OCI-LY7 (cell line): ENCODE results near the gene UBE2J1. TPM values are rescaled to one million over a fixed set of nuclear protein-coding genes. Genes with fewer than 3 reads are reported as not detected.

Source experiments
- BruUV-seq: library from RNA; stranded (reverse); fragments of 400-500 nt; replicated peaks from 2 replicates; lab custom pipeline; 2021; lab: Mats Ljungman, UMichigan
- CTCF ChIA-PET: fragments of 300-600 bp; sonication (Branson Sonifier 250); formaldehyde crosslinking; loops from one replicate; lab custom pipeline; 2022; ENCODE audit warnings: antibody characterized with exemption; ENCODE audit not compliant: unreplicated experiment; lab: Charles Lee
- POLR2A ChIA-PET: fragments of 300-600 bp; sonication (Branson Sonifier 250); formaldehyde crosslinking; loops from one replicate; lab custom pipeline; 2022; ENCODE audit warnings: antibody characterized with exemption; lab: Charles Lee
- DNase-seq: peaks from one replicate; pipeline ENCODE4 v3.0.0-alpha.2; 2015; ENCODE audit warnings: low spot score
- H2AFZ ChIP-seq: fragments of 200-600 bp; sonication (generic), shearing (Covaris generic); 2 replicates; pipeline ENCODE4 v1.6.1; 2014; ENCODE audit warnings: mild to moderate bottlenecking, antibody characterized with exemption, low read length, moderate library complexity
- H3K27ac ChIP-seq: fragments of 200-600 bp; sonication (generic); 2 replicates; pipeline ENCODE4 v1.5.1; 2014; ENCODE audit warnings: mixed run types, low read depth, mild to moderate bottlenecking, moderate library complexity, low read length, inconsistent platforms; ENCODE audit not compliant: poor library complexity, severe bottlenecking
- H3K36me3 ChIP-seq: fragments of 200-600 bp; sonication (generic); 2 replicates; pipeline ENCODE4 v1.6.1; 2014; ENCODE audit warnings: mild to moderate bottlenecking, antibody characterized with exemption, low read length, moderate library complexity, mixed read lengths; ENCODE audit not compliant: insufficient read depth
- H3K4me1 ChIP-seq: fragments of 200-600 bp; sonication (generic); 2 replicates; pipeline ENCODE4 v1.5.1; 2014; ENCODE audit warnings: mild to moderate bottlenecking, low read length; ENCODE audit not compliant: insufficient read depth, poor library complexity, severe bottlenecking
- H3K4me2 ChIP-seq: fragments of 200-600 bp; sonication (generic); 2 replicates; pipeline ENCODE4 v1.6.1; 2014; ENCODE audit warnings: mild to moderate bottlenecking, low read length
- H3K4me3 ChIP-seq: fragments of 200-600 bp; sonication (generic); 2 replicates; pipeline ENCODE4 v1.5.1; 2014; ENCODE audit warnings: mild to moderate bottlenecking, low read depth, low read length; ENCODE audit not compliant: poor library complexity, severe bottlenecking
- H3K79me2 ChIP-seq: fragments of 200-600 bp; sonication (generic); 2 replicates; pipeline ENCODE4 v1.6.1; 2016; ENCODE audit warnings: low read depth, mild to moderate bottlenecking, low read length, moderate library complexity, mixed read lengths; ENCODE audit not compliant: insufficient read depth
- H3K9me2 ChIP-seq: fragments of 200-600 bp; sonication (generic); 2 replicates; pipeline ENCODE4 v1.6.1; 2016; ENCODE audit warnings: mild to moderate bottlenecking, low read length, mixed read lengths; ENCODE audit not compliant: insufficient read depth
- H3K9me3 ChIP-seq: fragments of 200-600 bp; sonication (generic); 2 replicates; pipeline ENCODE4 v1.6.1; 2014; ENCODE audit warnings: mild to moderate bottlenecking, mixed run types, low read length, mixed read lengths
- H4K20me1 ChIP-seq: fragments of 200-600 bp; sonication (generic); 2 replicates; pipeline ENCODE4 v1.6.1; 2014; ENCODE audit warnings: mild to moderate bottlenecking, antibody characterized with exemption, low read length, moderate library complexity, mixed read lengths; ENCODE audit not compliant: insufficient read depth
- CTCF ChIP-seq: fragments of 200-600 bp; sonication (generic); conservative IDR thresholded peaks from 2 replicates; pipeline ENCODE4 v1.5.1; 2014; ENCODE audit warnings: mild to moderate bottlenecking, antibody characterized with exemption, low read length, moderate library complexity, mixed read lengths
- EZH2phosphoT487 ChIP-seq: fragments of 200-600 bp; sonication (generic); IDR thresholded peaks from 2 replicates; pipeline ENCODE4 v1.6.1; 2018; ENCODE audit warnings: low read depth, borderline replicate concordance, mild to moderate bottlenecking, mixed run types, antibody characterized with exemption, low read length, moderate library complexity, mixed read lengths
- intact Hi-C: fragments of 100-400 bp; cut with micrococcal nuclease; formaldehyde crosslinking; loops from one replicate; pipeline ENCODE4 v1.10.0; 2022; ENCODE audit not compliant: unreplicated experiment
- total RNA-seq, 2 experiments: library from RNA; depleted of rRNA in 1 of 2; stranded (reverse); fragments of >200 nt in 1 of 2; shearing (Covaris generic) in 1 of 2; gene quantifications; 2 replicates each; pipeline ENCODE4 v1.2.3, GENCODE V29; 2014 to 2022

UBE2J1 gene
- total RNA-seq, 2 experiments from 2014 or later, result 117 to 243 TPM

GRCh38 chr6:89302936-89303335 is 49.6 kb downstream of the UBE2J1 start:
- Histone ChIP-seq H3K4me1 (no peaks in the 10 kb centered on the region), H3K9me2 (no peaks in the 10 kb centered on the region), H3K79me2 (no peaks in the 10 kb centered on the region), H3K9me3 (0 out of 2 replicates have a peak, but pooled peaks cover 6% of the 10 kb centered on the region), H3K27ac (no peak overlapping the region), H2AFZ (no peak overlapping the region), H3K4me2 (no peak overlapping the region), H3K36me3 (no peaks in the 10 kb centered on the region), H3K4me3 (no peak overlapping the region), H4K20me1 (no peaks in the 10 kb centered on the region)
- TF ChIP-seq CTCF, result no peak
- no peak for TF ChIP-seq EZH2phosphoT487
- DNase-seq, result no peak
- intact Hi-C loops, result no loop called here
- ChIA-PET POLR2A (interaction anchor here (1.5 kb wide), 1 partner anchor 43 kb away, joined by 4 read pairs; no protein-coding TSS in a partner anchor), CTCF (interaction anchor here (0.7 kb wide), 1 partner anchor 118 kb away, joined by 3 read pairs; no protein-coding TSS in a partner anchor)
- BruUV-seq, result no TSS peak

- ChIA-PET POLR2A (interaction anchor here (1.5 kb wide), 1 partner anchor 43 kb away, joined by 4 read pairs; no protein-coding TSS in a partner anchor), CTCF (interaction anchor here (0.7 kb wide), 1 partner anchor 119 kb away, joined by 3 read pairs; no protein-coding TSS in a partner anchor)
- no peak overlapping the region for H3K4me3 ChIP-seq
- H3K36me3 ChIP-seq, result no peaks in the 10 kb centered on the region
- 0 out of 2 replicates have a peak, but pooled peaks cover 6% of the 10 kb centered on the region for H3K9me3 ChIP-seq
- no peak overlapping the region for H2AFZ ChIP-seq
- intact Hi-C loops, result no loop called here
- BruUV-seq, result no TSS peak
- no peaks in the 10 kb centered on the region for H3K79me2 ChIP-seq
- H3K9me2 ChIP-seq, result no peaks in the 10 kb centered on the region
- H3K4me1 ChIP-seq, result no peaks in the 10 kb centered on the region
- no peaks in the 10 kb centered on the region for H4K20me1 ChIP-seq
- peak; percentile 21 for DNase-seq
- H3K27ac ChIP-seq, result no peak overlapping the region
- TF ChIP-seq CTCF, result no peak; the same call in 1 of the 2 replicates
- H3K4me2 ChIP-seq, result no peak overlapping the region
Measured at GRCh38 chr6:89302195-89302770, 50.2 kb downstream of the UBE2J1 start.

- CTCF ChIA-PET, result no interaction called here
- Histone ChIP-seq H3K27ac (no peak overlapping the region), H3K36me3 (no peaks in the 10 kb centered on the region), H2AFZ (no peak overlapping the region), H3K4me2 (no peak overlapping the region), H3K4me3 (no peak overlapping the region), H3K9me3 (0 out of 2 replicates have a peak, but pooled peaks cover 6% of the 10 kb centered on the region), H3K4me1 (no peaks in the 10 kb centered on the region), H4K20me1 (no peaks in the 10 kb centered on the region), H3K79me2 (no peaks in the 10 kb centered on the region), H3K9me2 (no peaks in the 10 kb centered on the region)
- BruUV-seq, result no TSS peak
- no peak for DNase-seq
- POLR2A ChIA-PET, result interaction anchor here (0.7 to 1.5 kb wide), 2 partner anchors 42 to 58 kb away, joined by 4 read pairs; no protein-coding TSS in a partner anchor
- TF ChIP-seq EZH2phosphoT487 (no peak), CTCF (no peak)
- intact Hi-C loops, result no loop called here
Measured at GRCh38 chr6:89301586-89302194, 50.8 kb downstream of the UBE2J1 start.
